Neural crest cell (in vitro differentiated cells): ENCODE results near the gene CDK14. TPM values are rescaled to one million over a fixed set of nuclear protein-coding genes. Genes with fewer than 3 reads are reported as not detected.

ENCODE experiments used
- DNase-seq: peaks from one replicate; pipeline ENCODE4 v3.0.0; 2021; ENCODE audit warnings: low read depth, mixed read lengths, low spot score
- H3K27ac Mint-ChIP-seq: one replicate; pipeline ENCODE4 v1.8.0; 2021; ENCODE audit warnings: mild to moderate bottlenecking, mixed read lengths; ENCODE audit not compliant: unreplicated experiment
- H3K27me3 Mint-ChIP-seq: 2 replicates; pipeline ENCODE4 v1.8.0; 2021; ENCODE audit warnings: low read depth, mild to moderate bottlenecking, mixed read lengths
- H3K36me3 Mint-ChIP-seq: 2 replicates; pipeline ENCODE4 v1.8.0; 2021; ENCODE audit warnings: low read depth, mild to moderate bottlenecking, mixed read lengths
- H3K4me1 Mint-ChIP-seq: 2 replicates; pipeline ENCODE4 v1.8.0; 2021; ENCODE audit warnings: mixed read lengths
- H3K4me3 Mint-ChIP-seq: one replicate; pipeline ENCODE4 v1.8.0; 2021; ENCODE audit warnings: mild to moderate bottlenecking, mixed read lengths
- H3K9me3 Mint-ChIP-seq: 2 replicates; pipeline ENCODE4 v1.8.0; 2021; ENCODE audit warnings: mixed read lengths
- total RNA-seq: library from RNA; stranded (reverse); gene quantifications from 2 replicates; pipeline ENCODE4 v1.2.1, GENCODE V29; 2021
- TF ChIP-seq, protein P1 (sequence below): fragments of 200-600 bp; sonication (generic); conservative IDR thresholded peaks from 2 replicates; pipeline ENCODE4 v1.5.0; 2021; ENCODE audit warnings: antibody characterized with exemption, mild to moderate bottlenecking

Gene CDK14
- total RNA-seq, 1 donor from 2014 or later: 49.6 TPM

- no peak overlapping the region for H3K27ac Mint-ChIP-seq
- DNase-seq: no peak
- TF ChIP-seq, protein P1, sequence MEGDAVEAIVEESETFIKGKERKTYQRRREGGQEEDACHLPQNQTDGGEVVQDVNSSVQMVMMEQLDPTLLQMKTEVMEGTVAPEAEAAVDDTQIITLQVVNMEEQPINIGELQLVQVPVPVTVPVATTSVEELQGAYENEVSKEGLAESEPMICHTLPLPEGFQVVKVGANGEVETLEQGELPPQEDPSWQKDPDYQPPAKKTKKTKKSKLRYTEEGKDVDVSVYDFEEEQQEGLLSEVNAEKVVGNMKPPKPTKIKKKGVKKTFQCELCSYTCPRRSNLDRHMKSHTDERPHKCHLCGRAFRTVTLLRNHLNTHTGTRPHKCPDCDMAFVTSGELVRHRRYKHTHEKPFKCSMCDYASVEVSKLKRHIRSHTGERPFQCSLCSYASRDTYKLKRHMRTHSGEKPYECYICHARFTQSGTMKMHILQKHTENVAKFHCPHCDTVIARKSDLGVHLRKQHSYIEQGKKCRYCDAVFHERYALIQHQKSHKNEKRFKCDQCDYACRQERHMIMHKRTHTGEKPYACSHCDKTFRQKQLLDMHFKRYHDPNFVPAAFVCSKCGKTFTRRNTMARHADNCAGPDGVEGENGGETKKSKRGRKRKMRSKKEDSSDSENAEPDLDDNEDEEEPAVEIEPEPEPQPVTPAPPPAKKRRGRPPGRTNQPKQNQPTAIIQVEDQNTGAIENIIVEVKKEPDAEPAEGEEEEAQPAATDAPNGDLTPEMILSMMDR: no peak
- no peak overlapping the region for H3K4me3 Mint-ChIP-seq
- H3K9me3 Mint-ChIP-seq: peaks cover 11% of the 10 kb centered on the region
- H3K27me3 Mint-ChIP-seq: no peaks in the 10 kb centered on the region
- peaks cover 5% of the 10 kb centered on the region for H3K4me1 Mint-ChIP-seq
- H3K36me3 Mint-ChIP-seq: peaks cover 13% of the 10 kb centered on the region
These were observed 179.4 kb downstream of the CDK14 start for GRCh38 chr7:90775383-90775965.

GRCh38 chr7:90777041-90777440 is 180.9 kb downstream of the CDK14 start:
- Mint-ChIP-seq H3K27me3 (no peaks in the 10 kb centered on the region), H3K9me3 (peaks cover 5% of the 10 kb centered on the region), H3K4me3 (no peak overlapping the region), H3K4me1 (no peaks in the 10 kb centered on the region), H3K27ac (no peak overlapping the region), H3K36me3 (peaks cover 4% of the 10 kb centered on the region)
- TF ChIP-seq, protein P1: no peak
- no peak for DNase-seq

- Mint-ChIP-seq H3K27ac (no peak overlapping the region), H3K36me3 (peaks cover 3% of the 10 kb centered on the region), H3K4me1 (no peaks in the 10 kb centered on the region), H3K9me3 (peaks cover 5% of the 10 kb centered on the region), H3K4me3 (no peak overlapping the region), H3K27me3 (no peaks in the 10 kb centered on the region)
- no peak for DNase-seq
- TF ChIP-seq, protein P1: no peak
These were observed 181.3 kb downstream of the CDK14 start for GRCh38 chr7:90777465-90777864.

DNA sequence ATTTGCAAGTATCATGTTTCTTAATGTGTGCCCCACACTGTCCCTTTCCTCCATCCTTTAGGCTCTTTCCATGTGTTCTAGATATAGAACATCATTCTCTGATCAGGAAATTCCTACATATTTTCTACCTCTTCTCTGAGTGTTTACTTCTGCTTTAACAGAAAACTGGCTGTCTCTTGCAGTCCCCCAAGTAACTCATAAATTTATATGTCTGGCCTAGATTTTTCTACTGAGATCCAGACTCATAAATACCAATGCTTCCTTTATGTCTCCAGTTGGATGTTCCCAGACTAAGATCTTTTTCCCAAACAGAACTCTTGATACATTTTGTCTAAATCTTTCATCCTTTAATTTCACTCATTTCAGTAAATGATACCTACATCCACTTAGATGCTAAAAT is 181.8 kb downstream of the CDK14 start:
- H3K27me3 Mint-ChIP-seq: no peaks in the 10 kb centered on the region
- no peak for DNase-seq
- H3K27ac Mint-ChIP-seq: no peak overlapping the region
- H3K4me1 Mint-ChIP-seq: no peaks in the 10 kb centered on the region
- H3K4me3 Mint-ChIP-seq: no peak overlapping the region
- H3K9me3 Mint-ChIP-seq: peaks cover 6% of the 10 kb centered on the region
- H3K36me3 Mint-ChIP-seq: peaks cover 2% of the 10 kb centered on the region
- TF ChIP-seq, protein P1: no peak

GRCh38 chr7:90788052-90788451 is 191.9 kb downstream of the CDK14 start:
- Mint-ChIP-seq H3K27me3 (no peaks in the 10 kb centered on the region), H3K4me3 (no peak overlapping the region), H3K4me1 (no peaks in the 10 kb centered on the region), H3K27ac (no peak overlapping the region), H3K36me3 (peaks cover 23% of the 10 kb centered on the region), H3K9me3 (peaks cover 6% of the 10 kb centered on the region)
- DNase-seq: no peak
- TF ChIP-seq, protein P1: no peak
